ENCODE results near the gene KIAA1755. TPM values are rescaled to one million over a fixed set of nuclear protein-coding genes. Genes with fewer than 3 reads are reported as not detected.

Gene KIAA1755
- total and polyA plus RNA-seq, 2 of the 4 experiments (the other 2 are of a cell fraction), result 2.5 to 5.1 TPM

DNA sequence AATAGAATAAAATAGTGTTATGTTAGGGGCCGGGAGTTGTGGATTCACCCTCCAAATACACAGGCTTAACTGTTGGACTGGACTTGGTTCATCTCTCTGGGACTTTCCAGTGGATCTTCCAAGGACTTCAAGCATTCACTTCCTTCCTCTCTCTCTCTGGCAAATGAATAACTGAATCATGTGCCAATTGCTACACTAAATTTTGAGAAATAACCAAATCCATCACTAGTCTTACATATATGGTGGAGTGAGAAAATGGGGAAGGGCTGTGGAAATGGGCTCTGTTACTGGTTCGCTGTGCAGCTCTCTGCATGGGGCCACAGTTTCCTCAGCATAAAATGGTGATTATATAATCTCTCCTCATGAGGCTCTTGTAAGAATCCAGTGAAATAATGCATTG lies 6.8 kb upstream of the KIAA1755 start:
- Histone ChIP-seq H3K27ac (ENCODE audit: insufficient read depth, low read length) (no peak overlapping the region), H2BK5ac (ENCODE audit: low read depth, low read length, poor library complexity, severe bottlenecking) (no peak overlapping the region), H2AFZ (replicated peaks; ENCODE audit: low read length, poor library complexity) (no peak overlapping the region), H3K18ac (ENCODE audit: low read depth, low read length) (no peak overlapping the region), H3K56ac (ENCODE audit: extremely low read depth, insufficient read depth, low read length) (no peak overlapping the region), H3K9ac (ENCODE audit: low read depth, low read length) (no peak overlapping the region), H3K9me3 (ENCODE audit: control insufficient read depth, insufficient read depth, low read length) (no peaks in the 10 kb centered on the region), H3K14ac (replicated peaks; ENCODE audit: low read depth, low read length) (no peak overlapping the region), H3K36me3 (ENCODE audit: control insufficient read depth, insufficient read depth, low read length) (no peaks in the 10 kb centered on the region), H3K9me1 (ENCODE audit: insufficient read depth, low read length) (peaks cover 7% of the 10 kb centered on the region), H4K8ac (ENCODE audit: low read depth in 2 of 2, low read length in 2 of 2) (no peak overlapping the region), H2BK15ac (ENCODE audit: low read depth, low read length) (0 out of 3 replicates have a peak overlapping the region, but pooled peaks have one; percentile 3), H3K79me1 (ENCODE audit: low read depth in 1 of 2, low read length in 2 of 2) (no peaks in the 10 kb centered on the region), H3K27me3 (ENCODE audit: control insufficient read depth, insufficient read depth, low read length) (no peaks in the 10 kb centered on the region), H4K20me1 (ENCODE audit: insufficient read depth, low read length) (no peaks in the 10 kb centered on the region), H4K5ac (ENCODE audit: low read depth, low read length) (no peak overlapping the region), H2AK5ac (ENCODE audit: low read depth, low read length) (no peak overlapping the region), H3K4me3 (ENCODE audit: insufficient read depth, low read depth, low read length) (no peak overlapping the region), H3K23ac (ENCODE audit: low read depth, low read length) (no peak overlapping the region), H3K4ac (ENCODE audit: low read depth, low read length) (peak overlapping the region; percentile 24; the same call in 1 of the 2 replicates), H2AK9ac (replicated peaks; ENCODE audit: low read depth, low read length, poor library complexity) (no peak overlapping the region), H4K91ac (ENCODE audit: insufficient read depth, low read depth, low read length) (no peak overlapping the region), H3K4me2 (ENCODE audit: low read depth, low read length) (no peak overlapping the region), H3K4me1 (ENCODE audit: control insufficient read depth, insufficient read depth, low read length) (peaks cover 14% of the 10 kb centered on the region), H2BK20ac (ENCODE audit: low read depth, low read length) (no peak overlapping the region), H2BK120ac (ENCODE audit: low read depth, low read length) (no peak overlapping the region)
- POLR2A ChIA-PET (ENCODE audit: unreplicated experiment), result no interaction called here
- no TSS peak for BruUV-seq (replicated peaks)
- dilution Hi-C loops (cut with HindIII; ENCODE audit: low sequenced_read_pairs, unreplicated experiment), result no loop called here
- no CpG with 5 or more reads among the region's 2 CpGs for WGBS, 2 experiments (ENCODE audit: extremely low coverage in 2 of 2, insufficient read length in 1 of 2)
- no peak for DNase-seq
- intact Hi-C loops (cut with micrococcal nuclease), result no loop called here
- in situ Hi-C loops (cut with MboI; ENCODE audit: low sequenced_read_pairs), result no loop called here
- CTCF ChIA-PET, result no interaction called here
- no peak for TF ChIP-seq RCOR1 (IDR thresholded peaks at IDR 0.05; ENCODE audit: insufficient replicate concordance, low read length)
- TF ChIP-seq, protein P1, sequence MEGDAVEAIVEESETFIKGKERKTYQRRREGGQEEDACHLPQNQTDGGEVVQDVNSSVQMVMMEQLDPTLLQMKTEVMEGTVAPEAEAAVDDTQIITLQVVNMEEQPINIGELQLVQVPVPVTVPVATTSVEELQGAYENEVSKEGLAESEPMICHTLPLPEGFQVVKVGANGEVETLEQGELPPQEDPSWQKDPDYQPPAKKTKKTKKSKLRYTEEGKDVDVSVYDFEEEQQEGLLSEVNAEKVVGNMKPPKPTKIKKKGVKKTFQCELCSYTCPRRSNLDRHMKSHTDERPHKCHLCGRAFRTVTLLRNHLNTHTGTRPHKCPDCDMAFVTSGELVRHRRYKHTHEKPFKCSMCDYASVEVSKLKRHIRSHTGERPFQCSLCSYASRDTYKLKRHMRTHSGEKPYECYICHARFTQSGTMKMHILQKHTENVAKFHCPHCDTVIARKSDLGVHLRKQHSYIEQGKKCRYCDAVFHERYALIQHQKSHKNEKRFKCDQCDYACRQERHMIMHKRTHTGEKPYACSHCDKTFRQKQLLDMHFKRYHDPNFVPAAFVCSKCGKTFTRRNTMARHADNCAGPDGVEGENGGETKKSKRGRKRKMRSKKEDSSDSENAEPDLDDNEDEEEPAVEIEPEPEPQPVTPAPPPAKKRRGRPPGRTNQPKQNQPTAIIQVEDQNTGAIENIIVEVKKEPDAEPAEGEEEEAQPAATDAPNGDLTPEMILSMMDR (conservative IDR thresholded peaks at IDR 0.05; ENCODE audit: low read depth, low read length), result no peak
- TF ChIP-seq CEBPB (IDR thresholded peaks at IDR 0.05; ENCODE audit: low read depth, low read length), result no peak
- no peak for TF ChIP-seq MAFK (IDR thresholded peaks at IDR 0.05; ENCODE audit: low read depth, low read length)
- TF ChIP-seq MXI1 (IDR thresholded peaks at IDR 0.05; ENCODE audit: borderline replicate concordance, low read depth, low read length), result no peak
- TF ChIP-seq RFX5 (IDR thresholded peaks at IDR 0.05; ENCODE audit: low read depth, low read length), result no peak
- ATAC-seq (ENCODE audit: low read depth), result no peak

All from IMR-90 (cell line).